Astrocyte (in vitro differentiated cells and primary cell): ENCODE measurements around the gene TGFB1. TPM values are rescaled to one million over a fixed set of nuclear protein-coding genes. Genes with fewer than 3 reads are reported as not detected.

ENCODE experiments used
- DNase-seq: peaks from one replicate; pipeline ENCODE4 v3.0.0-alpha.2; 2010; ENCODE audit warnings: low read depth
- FAIRE-seq: peaks from 2 replicates; lab custom pipeline; 2011; peaks lifted over from hg19 to GRCh38; lab: Jason Lieb, UNC
- H2AFZ ChIP-seq: 2 replicates; pipeline ENCODE4 v1.6.0; 2012; ENCODE audit warnings: low read depth, low read length, inconsistent platforms
- H3K27ac ChIP-seq: 2 replicates; pipeline ENCODE4 v1.5.1; 2011; ENCODE audit warnings: low read depth, low read length, inconsistent platforms
- H3K27me3 ChIP-seq: 2 replicates; pipeline ENCODE4 v1.6.0; 2011; ENCODE audit warnings: low read length, inconsistent platforms; ENCODE audit not compliant: insufficient read depth
- H3K36me3 ChIP-seq: 2 replicates; pipeline ENCODE4 v1.5.1; 2011; ENCODE audit warnings: low read length, inconsistent platforms; ENCODE audit not compliant: insufficient read depth
- H3K4me1 ChIP-seq: 2 replicates; pipeline ENCODE4 v1.5.1; 2011; ENCODE audit warnings: low read length, inconsistent platforms; ENCODE audit not compliant: insufficient read depth
- H3K4me2 ChIP-seq: 2 replicates; pipeline ENCODE4 v1.6.0; 2012; ENCODE audit warnings: low read length, inconsistent platforms
- H3K4me3 ChIP-seq: 2 replicates; pipeline ENCODE4 v1.5.1; 2011; ENCODE audit warnings: low read depth, mild to moderate bottlenecking, low read length, inconsistent platforms; ENCODE audit not compliant: insufficient read depth
- H3K79me2 ChIP-seq: 2 replicates; pipeline ENCODE4 v1.6.0; 2012; ENCODE audit warnings: mild to moderate bottlenecking, low read length, inconsistent platforms; ENCODE audit not compliant: insufficient read depth
- H3K9ac ChIP-seq: 2 replicates; pipeline ENCODE4 v1.6.0; 2012; ENCODE audit warnings: mild to moderate bottlenecking, low read length, inconsistent platforms
- H3K9me3 ChIP-seq: 2 replicates; pipeline ENCODE4 v1.5.1; 2012; ENCODE audit warnings: low read depth, mild to moderate bottlenecking, low read length, inconsistent platforms; ENCODE audit not compliant: insufficient read depth
- H4K20me1 ChIP-seq: 2 replicates; pipeline ENCODE4 v1.6.0; 2012; ENCODE audit warnings: low read length, inconsistent platforms; ENCODE audit not compliant: insufficient read depth
- H3K27ac Mint-ChIP-seq: one replicate; pipeline ENCODE4 v1.8.0; 2021; ENCODE audit warnings: mild to moderate bottlenecking, mixed read lengths; ENCODE audit not compliant: unreplicated experiment
- H3K27me3 Mint-ChIP-seq: one replicate; pipeline ENCODE4 v1.8.0; 2021; ENCODE audit warnings: low read depth, mixed read lengths; ENCODE audit not compliant: unreplicated experiment
- H3K36me3 Mint-ChIP-seq: one replicate; pipeline ENCODE4 v1.8.0; 2021; ENCODE audit warnings: low read depth, mixed read lengths; ENCODE audit not compliant: unreplicated experiment
- H3K4me1 Mint-ChIP-seq: one replicate; pipeline ENCODE4 v1.8.0; 2021; ENCODE audit warnings: low read depth, mixed read lengths; ENCODE audit not compliant: unreplicated experiment
- H3K4me3 Mint-ChIP-seq: one replicate; pipeline ENCODE4 v1.8.0; 2021; ENCODE audit warnings: mild to moderate bottlenecking, moderate library complexity, mixed read lengths; ENCODE audit not compliant: unreplicated experiment
- H3K9me3 Mint-ChIP-seq: one replicate; pipeline ENCODE4 v1.8.0; 2021; ENCODE audit warnings: mild to moderate bottlenecking, mixed read lengths; ENCODE audit not compliant: unreplicated experiment
- CTCF ChIP-seq: IDR thresholded peaks from 2 replicates; pipeline ENCODE4 v1.5.1; 2011; ENCODE audit warnings: low read depth, mild to moderate bottlenecking, inconsistent platforms, low read length, moderate library complexity; ENCODE audit not compliant: insufficient read depth
- EZH2 ChIP-seq: IDR thresholded peaks from 2 replicates; pipeline ENCODE4 v1.6.1; 2012; ENCODE audit warnings: mild to moderate bottlenecking, low read length, inconsistent platforms; ENCODE audit not compliant: insufficient read depth
- total RNA-seq: library from RNA; stranded (reverse); gene quantifications from 2 replicates; pipeline ENCODE4 v1.2.1, GENCODE V29; 2021

The TGFB1 gene
- total RNA-seq, 1 donor from 2014 or later = 155 TPM

DNA sequence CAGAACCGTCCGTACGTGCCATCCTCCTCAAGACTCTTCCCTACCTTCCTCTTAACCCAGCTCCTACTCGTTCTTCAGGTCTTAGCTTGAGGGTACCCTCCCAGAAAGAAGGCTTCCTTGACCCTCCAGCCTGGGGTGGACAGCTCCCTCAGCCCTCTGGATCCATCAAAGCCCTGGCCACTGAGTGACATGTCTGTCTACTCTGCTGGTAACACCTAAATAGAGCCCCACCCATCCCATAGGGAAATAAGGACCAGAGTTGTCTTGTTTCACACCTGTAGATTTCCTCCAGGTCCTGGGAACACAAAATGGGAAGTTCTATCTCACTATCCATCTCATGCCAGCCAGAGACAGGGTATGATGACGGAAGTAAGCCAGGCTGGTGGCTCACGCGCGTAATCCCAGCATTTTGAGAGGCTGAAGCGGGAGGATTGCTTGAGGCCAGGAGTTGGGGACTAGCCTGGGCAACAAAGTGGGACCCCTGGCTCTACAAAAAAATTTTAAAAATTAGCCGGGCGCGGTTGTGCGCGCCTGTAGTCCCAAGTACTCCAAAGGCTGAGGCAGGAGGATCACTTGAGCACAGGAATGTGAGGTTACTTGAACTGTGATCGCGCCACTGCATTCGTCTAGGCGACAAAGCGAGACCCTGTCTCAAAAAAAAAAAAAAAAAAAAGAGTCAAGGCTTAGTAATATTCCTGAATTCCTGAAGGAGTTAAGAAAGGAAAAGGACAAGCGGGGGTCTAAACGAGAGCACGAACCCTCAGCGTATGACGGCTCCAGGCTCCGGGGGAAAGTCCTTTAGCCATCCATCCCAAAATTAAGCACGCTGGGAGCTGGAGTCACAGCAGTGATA is 44.3 kb downstream of the TGFB1 start:
- Mint-ChIP-seq H3K36me3 (peaks cover 17% of the 10 kb centered on the region), H3K9me3 (no peaks in the 10 kb centered on the region), H3K4me3 (peak overlapping the region; percentile 99), H3K27ac (peak overlapping the region; percentile 100), H3K4me1 (peaks cover 33% of the 10 kb centered on the region), H3K27me3 (no peaks in the 10 kb centered on the region)
- peak overlapping the region; percentile 69 for H2AFZ ChIP-seq
- H3K27me3 ChIP-seq = no peaks in the 10 kb centered on the region
- H4K20me1 ChIP-seq = peaks cover 56% of the 10 kb centered on the region
- H3K4me3 ChIP-seq = peak overlapping the region; percentile 91
- DNase-seq = no peak
- H3K79me2 ChIP-seq = peaks cover 40% of the 10 kb centered on the region
- peak overlapping the region; percentile 93 for H3K27ac ChIP-seq
- FAIRE-seq = no peak
- TF ChIP-seq EZH2 (no peak), CTCF (no peak)
- peaks cover 31% of the 10 kb centered on the region for H3K36me3 ChIP-seq
- no peaks in the 10 kb centered on the region for H3K9me3 ChIP-seq
- H3K4me1 ChIP-seq = peaks cover 22% of the 10 kb centered on the region
- H3K9ac ChIP-seq = peak overlapping the region; percentile 95
- peak overlapping the region; percentile 97 for H3K4me2 ChIP-seq

GRCh38 chr19:41308450-41309179 is 45.1 kb downstream of the TGFB1 start:
- H3K9me3 Mint-ChIP-seq = no peaks in the 10 kb centered on the region
- peak overlapping the region; percentile 100 for H3K27ac Mint-ChIP-seq
- no peaks in the 10 kb centered on the region for H3K27me3 Mint-ChIP-seq
- Histone ChIP-seq H3K4me1 (peaks cover 22% of the 10 kb centered on the region), H3K9me3 (no peaks in the 10 kb centered on the region), H3K27ac (peak overlapping the region; percentile 93), H4K20me1 (peaks cover 58% of the 10 kb centered on the region), H3K4me3 (peak overlapping the region; percentile 91), H3K36me3 (peaks cover 39% of the 10 kb centered on the region), H3K9ac (peak overlapping the region; percentile 95), H3K27me3 (no peaks in the 10 kb centered on the region), H3K79me2 (peaks cover 39% of the 10 kb centered on the region), H3K4me2 (peak overlapping the region; percentile 97), H2AFZ (no peak overlapping the region)
- TF ChIP-seq EZH2 (no peak), CTCF (peak; percentile 99)
- DNase-seq (peak; percentile 65), FAIRE-seq (no peak)
- H3K4me3 Mint-ChIP-seq = peak overlapping the region; percentile 99
- H3K4me1 Mint-ChIP-seq = peaks cover 32% of the 10 kb centered on the region
- peaks cover 21% of the 10 kb centered on the region for H3K36me3 Mint-ChIP-seq
